ENCODE results near the gene PTGES3.

PTGES3 gene

DNA sequence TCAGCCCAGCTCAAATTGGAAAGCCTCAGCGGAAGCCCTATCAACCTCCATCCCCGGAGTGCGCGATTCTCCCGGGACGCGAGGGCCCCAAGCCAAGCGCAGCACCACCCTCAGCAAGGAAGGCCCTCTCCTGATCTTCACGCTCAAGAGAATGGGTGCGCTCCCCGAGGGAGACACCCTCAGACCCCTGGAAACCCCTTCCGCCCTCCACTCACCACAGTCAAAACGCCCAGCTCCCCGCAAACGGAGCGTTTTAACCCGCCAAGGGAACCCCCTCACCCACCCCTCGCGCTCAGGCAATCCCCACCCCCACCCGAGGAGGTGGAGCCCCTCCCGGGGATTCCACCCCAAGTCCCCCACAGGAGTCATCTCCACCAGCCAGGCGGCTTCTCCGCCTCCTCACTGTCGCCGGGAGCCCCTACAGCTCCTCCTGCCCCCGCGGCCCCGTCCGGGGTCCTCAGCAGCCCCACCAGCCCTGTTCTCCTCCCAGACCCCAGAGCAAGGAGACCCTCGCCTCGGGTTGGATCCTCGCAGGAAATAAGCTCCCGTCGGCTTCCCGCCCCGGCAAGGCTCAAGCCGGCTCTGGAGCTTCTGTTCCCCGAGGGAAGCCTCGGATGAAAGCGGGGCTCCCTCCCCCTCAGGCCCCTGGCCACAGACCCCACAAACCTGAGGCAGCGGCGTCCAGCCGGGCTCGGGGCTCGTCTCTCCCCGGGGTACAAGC, 58.5 kb downstream of the PTGES3 start:
- no peak for DNase-seq (ENCODE audit: low read depth)

DNA sequence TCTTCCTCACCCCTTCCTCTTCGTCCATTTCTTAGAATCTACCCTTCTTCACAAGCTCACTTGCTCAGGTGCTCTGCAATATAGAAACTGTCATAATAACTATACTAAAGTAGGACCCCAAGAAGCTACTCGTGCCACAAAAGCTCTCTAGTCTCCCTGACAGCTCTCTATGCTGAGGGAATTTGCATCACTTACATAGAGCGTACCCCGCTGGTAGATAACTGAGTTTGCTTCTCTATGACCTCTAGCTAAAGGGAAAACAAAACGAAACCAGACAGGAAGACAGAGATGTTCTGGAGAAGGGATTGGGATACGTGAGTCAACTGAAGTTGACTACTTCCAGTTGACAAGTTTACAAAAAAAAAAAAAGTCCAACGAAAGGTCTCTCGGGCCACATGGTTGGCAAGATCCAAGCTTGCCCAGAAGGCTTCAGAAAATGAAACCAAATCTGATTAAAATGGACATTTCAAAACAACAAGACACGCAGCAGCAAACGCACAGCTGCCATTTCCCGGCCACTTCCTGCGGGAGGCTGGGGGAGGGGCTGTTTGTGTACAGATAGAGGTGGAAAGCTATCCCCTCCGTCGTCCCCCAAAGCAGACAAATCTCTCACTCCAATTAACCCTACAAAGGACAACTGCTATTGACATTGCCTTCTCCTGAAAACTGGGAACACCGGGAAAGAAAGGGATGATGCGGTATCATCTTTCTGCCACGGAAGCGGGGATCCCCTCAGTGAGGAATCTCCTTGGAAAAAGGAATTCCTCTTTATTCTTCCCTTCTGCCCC, 59.2 kb downstream of the PTGES3 start:
- DNase-seq (ENCODE audit: low read depth) = peak; percentile 55

GRCh38 chr12:56626701-56627100, 61.4 kb downstream of the PTGES3 start:
- no peak for DNase-seq (ENCODE audit: low read depth)

- DNase-seq (ENCODE audit: low read depth) = no peak
Observed at GRCh38 chr12:56622535-56622934, 65.5 kb downstream of the PTGES3 start.

GRCh38 chr12:56616925-56617324, 71.2 kb downstream of the PTGES3 start:
- DNase-seq (ENCODE audit: low read depth) = no peak

DNA sequence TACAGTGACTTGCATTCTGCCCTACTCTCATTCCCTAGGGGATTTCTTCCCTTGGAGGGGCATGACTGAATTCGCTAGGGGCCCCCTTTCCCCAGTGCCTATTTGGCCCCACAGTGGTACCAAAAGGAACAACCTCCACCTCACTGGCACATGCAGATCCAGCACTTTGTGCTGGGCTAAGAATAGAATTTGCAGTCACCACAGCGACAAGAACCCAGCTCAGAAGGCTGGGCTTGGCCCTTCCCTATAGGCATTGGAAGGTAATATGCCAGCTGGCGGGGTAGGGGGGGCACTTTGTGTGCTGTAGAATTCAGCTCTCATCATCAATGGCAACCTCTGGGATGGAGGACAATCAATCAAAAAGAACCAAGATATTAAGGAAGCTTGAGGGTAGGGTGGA, 71.8 kb downstream of the PTGES3 start:
- DNase-seq (ENCODE audit: low read depth) = no peak

DNA sequence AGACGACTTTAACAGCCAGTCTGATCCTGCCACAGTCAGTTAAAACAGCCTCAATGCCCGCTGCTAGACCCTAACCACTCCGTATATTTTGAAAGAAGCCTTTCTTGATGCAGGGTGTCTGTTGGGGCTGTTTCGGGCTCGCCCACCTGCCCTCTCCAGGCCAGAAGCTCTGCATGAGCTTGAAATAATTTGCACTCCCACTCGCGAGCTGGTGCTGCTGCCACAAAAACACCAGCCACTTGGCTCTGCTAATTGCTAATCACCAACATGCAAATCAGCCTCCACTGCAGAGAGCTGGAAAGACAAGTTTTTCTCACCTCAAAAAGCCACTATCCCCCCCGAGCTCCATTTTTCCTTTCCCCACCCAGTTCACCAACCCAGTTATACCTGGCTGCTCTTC, 73.5 kb downstream of the PTGES3 start:
- no peak for DNase-seq (ENCODE audit: low read depth)

Data from T follicular helper cell (primary cell).